Renal cortex interstitium (tissue), 11 donors: ENCODE data around the gene EMX2. TPM values are rescaled to one million over a fixed set of nuclear protein-coding genes. Genes with fewer than 3 reads are reported as not detected.
A peak's percentile ranks its signal among the peaks of the same experiment; 100 is the strongest.

Source experiments
- DNase-seq, 11 donors: peaks; one replicate each; pipeline ENCODE4 v3.0.0-alpha.2; 2013; ENCODE audit warnings: low read depth in 9 of 11, low spot score in 4 of 11; ENCODE audit errors: extremely low read depth in 1 of 11
- polyA plus RNA-seq, 3 donors: library from polyadenylated mRNA; unstranded; fragments of 120-200 nt; gene quantifications; one replicate each; pipeline ENCODE4 v1.2.1, GENCODE V29; 2013; ENCODE audit not compliant: insufficient read length in 3 of 3

EMX2 gene
- polyA plus RNA-seq, 3 donors, result 154 to 180 (median 161) TPM

GRCh38 chr10:117539903-117540639 lies 2.5 kb upstream of the EMX2 start:
- no peak for DNase-seq

GRCh38 chr10:117540640-117541404 lies 1.7 kb upstream of the EMX2 start:
- no peak for DNase-seq

- DNase-seq, result peak in 4 of 11 donors; percentile 59 to 80 (median 79)
Measured at GRCh38 chr10:117541405-117541908, 1.1 kb upstream of the EMX2 start.

- peak in 9 of 11 donors; percentile 72 to 93 (median 83) for DNase-seq
Measured at GRCh38 chr10:117541909-117542705, 439 bp upstream of the EMX2 start.

- peak in 1 of 11 donors; percentile 10 for DNase-seq
Measured at GRCh38 chr10:117543225-117544003, 868 bp downstream of the EMX2 start.

- no peak for DNase-seq
Measured at GRCh38 chr10:117544004-117544701, 1.6 kb downstream of the EMX2 start.

- DNase-seq, result no peak
Measured at GRCh38 chr10:117544711-117545140, 2.2 kb downstream of the EMX2 start.

- DNase-seq, result no peak
Measured at GRCh38 chr10:117545141-117546019, 2.8 kb downstream of the EMX2 start.

GRCh38 chr10:117546020-117546580 lies 3.6 kb downstream of the EMX2 start:
- no peak for DNase-seq

- DNase-seq, result no peak
Measured at GRCh38 chr10:117546581-117547015, 4.1 kb downstream of the EMX2 start.

- no peak for DNase-seq
Measured at GRCh38 chr10:117547016-117547715, 4.6 kb downstream of the EMX2 start.

- no peak for DNase-seq
Measured at GRCh38 chr10:117547716-117548668, 5.4 kb downstream of the EMX2 start.

- DNase-seq, result no peak
Measured at GRCh38 chr10:117549100-117549585, 6.6 kb downstream of the EMX2 start.

GRCh38 chr10:117550076-117550475 lies 7.5 kb downstream of the EMX2 start:
- no peak for DNase-seq
